Mucosa of descending colon (tissue), 3 donors: ENCODE results near the gene AMZ1. TPM values are rescaled to one million over a fixed set of nuclear protein-coding genes. Genes with fewer than 3 reads are reported as not detected.

Experiments
- ATAC-seq: fragments of 200-7000 bp; cut with Tn5 transposase; one replicate; pipeline ENCODE4 v1.9.1; 2020; ENCODE audit warnings: mild to moderate bottlenecking, moderate library complexity
- DNase-seq, 3 donors: peaks; one replicate each; pipeline ENCODE4 v3.0.0-alpha.2; 2020
- H3K36me3 ChIP-seq: fragments of 200-600 bp; one replicate; pipeline ENCODE4 v1.8.0; 2021; ENCODE audit warnings: low read depth, mild to moderate bottlenecking
- H3K4me1 ChIP-seq: fragments of 200-600 bp; one replicate; pipeline ENCODE4 v1.8.0; 2021; ENCODE audit warnings: low read depth, mild to moderate bottlenecking
- H3K4me3 ChIP-seq: fragments of 200-600 bp; one replicate; pipeline ENCODE4 v1.8.0; 2021; ENCODE audit warnings: mild to moderate bottlenecking
- H3K9me3 ChIP-seq: fragments of 200-600 bp; one replicate; pipeline ENCODE4 v1.8.0; 2021; ENCODE audit warnings: mild to moderate bottlenecking
- CTCF ChIP-seq: fragments of 200-600 bp; IDR thresholded peaks from one replicate; pipeline ENCODE4 v1.8.0; 2022; ENCODE audit warnings: antibody characterized with exemption, mild to moderate bottlenecking
- intact Hi-C, 2 donors: fragments of 100-400 bp; cut with DNase I in 1 of 2; cut with micrococcal nuclease in 1 of 2; formaldehyde crosslinking; loops; one replicate each; pipeline versions ENCODE4 v1.11.0 to v1.11.1; 2022; cut with DNase I, micrococcal nuclease
- total RNA-seq, 3 donors: library from RNA; stranded (reverse); fragmentation: NEBNext Ultra II Directional in 2 of 3; extraction: Animal tissue kit (Norgen Biotek cat#: 25700) in 2 of 3; gene quantifications; one replicate each; pipeline versions ENCODE4 v1.2.1 to v1.2.4, GENCODE V29; 2021 to 2023
- donor health status: DM: no; HTN: no; CAD: no; lungs with moderate emphysema.
- donor health status: DM: no; HTN: no; CAD: no.
- donor health status: DM: no; HTN: yes; CAD: no.

AMZ1 gene
- total RNA-seq, 3 donors from 2014 or later = 0.61 to 1.3 TPM; not detected in 1

GRCh38 chr7:2713370-2713769 is 25.4 kb downstream of the AMZ1 start:
- no peak for TF ChIP-seq CTCF
- Histone ChIP-seq H3K4me3 (no peak overlapping the region), H3K36me3 (no peaks in the 10 kb centered on the region), H3K9me3 (no peaks in the 10 kb centered on the region), H3K4me1 (peaks cover 19% of the 10 kb centered on the region)
- ATAC-seq (no peak), DNase-seq (no peak)
- intact Hi-C loops = no loop called here

- peaks cover 19% of the 10 kb centered on the region for H3K4me1 ChIP-seq
- H3K36me3 ChIP-seq = no peaks in the 10 kb centered on the region
- no peak for ATAC-seq
- no peak overlapping the region for H3K4me3 ChIP-seq
- H3K9me3 ChIP-seq = no peaks in the 10 kb centered on the region
- TF ChIP-seq CTCF = no peak
- intact Hi-C loops = no loop called here
- no peak for DNase-seq
Observed at GRCh38 chr7:2713978-2714377, 26.0 kb downstream of the AMZ1 start.

GRCh38 chr7:2714636-2715035 is 26.6 kb downstream of the AMZ1 start:
- DNase-seq (no peak), ATAC-seq (no peak)
- Histone ChIP-seq H3K4me3 (no peak overlapping the region), H3K9me3 (no peaks in the 10 kb centered on the region), H3K4me1 (peaks cover 17% of the 10 kb centered on the region), H3K36me3 (no peaks in the 10 kb centered on the region)
- intact Hi-C loops = no loop called here
- no peak for TF ChIP-seq CTCF

- no peak for TF ChIP-seq CTCF
- intact Hi-C loops = no loop called here
- H3K4me1 ChIP-seq = peaks cover 16% of the 10 kb centered on the region
- no peaks in the 10 kb centered on the region for H3K9me3 ChIP-seq
- H3K4me3 ChIP-seq = no peak overlapping the region
- DNase-seq = no peak
- no peaks in the 10 kb centered on the region for H3K36me3 ChIP-seq
- ATAC-seq = no peak
Observed at GRCh38 chr7:2715341-2716231, 27.6 kb downstream of the AMZ1 start.

- Histone ChIP-seq H3K4me3 (no peak overlapping the region), H3K4me1 (peaks cover 16% of the 10 kb centered on the region), H3K36me3 (no peaks in the 10 kb centered on the region), H3K9me3 (no peaks in the 10 kb centered on the region)
- DNase-seq (no peak), ATAC-seq (no peak)
- TF ChIP-seq CTCF = no peak
- intact Hi-C loops = no loop called here
Observed at GRCh38 chr7:2716488-2716887, 28.5 kb downstream of the AMZ1 start.
